Measurements from ENCODE around the gene CRABP1.
"Not testable (repeated sequence)": the region's sequence is repeated elsewhere in the genome, so short reads cannot be mapped to it uniquely, and the experiment has no call there.

Gene CRABP1

GRCh38 chr15:78380143-78380542 lies 40.0 kb downstream of the CRABP1 start:
- DNase-seq = not testable (repeated sequence)

GRCh38 chr15:78382114-78382880 lies 42.1 kb downstream of the CRABP1 start:
- DNase-seq = no peak

- no peak for DNase-seq
These were observed 44.5 kb downstream of the CRABP1 start for GRCh38 chr15:78384651-78385050.

GRCh38 chr15:78387246-78388037 lies 47.3 kb downstream of the CRABP1 start:
- no peak for DNase-seq

- DNase-seq = no peak
These were observed 48.7 kb downstream of the CRABP1 start for GRCh38 chr15:78388865-78389264.

GRCh38 chr15:78389322-78389721 lies 49.2 kb downstream of the CRABP1 start:
- no peak for DNase-seq

GRCh38 chr15:78389738-78390137 lies 49.6 kb downstream of the CRABP1 start:
- DNase-seq = no peak

GRCh38 chr15:78390242-78390641 lies 50.1 kb downstream of the CRABP1 start:
- no peak for DNase-seq

GRCh38 chr15:78390826-78391225 lies 50.7 kb downstream of the CRABP1 start:
- DNase-seq = no peak

- no peak for DNase-seq
These were observed 51.6 kb downstream of the CRABP1 start for GRCh38 chr15:78391781-78392180.

- no peak for DNase-seq
These were observed 52.3 kb downstream of the CRABP1 start for GRCh38 chr15:78392430-78392829.

GRCh38 chr15:78393137-78393536 lies 53.0 kb downstream of the CRABP1 start:
- no peak for DNase-seq

GRCh38 chr15:78394026-78394425 lies 53.9 kb downstream of the CRABP1 start:
- DNase-seq = no peak

- no peak for DNase-seq
These were observed 54.9 kb downstream of the CRABP1 start for GRCh38 chr15:78394981-78395616.

- no peak for DNase-seq
These were observed 56.1 kb downstream of the CRABP1 start for GRCh38 chr15:78396186-78396814.

GRCh38 chr15:78396976-78397375 lies 56.8 kb downstream of the CRABP1 start:
- DNase-seq = no peak

GRCh38 chr15:78397382-78397781 lies 57.2 kb downstream of the CRABP1 start:
- DNase-seq = no peak

Data from CD4-positive, alpha-beta T cell treated with Interleukin-17A for 4 hours (primary cell).